Right lobe of liver (tissue), 6 donors: ENCODE measurements around the gene CYP1A1. TPM values are rescaled to one million over a fixed set of nuclear protein-coding genes. Genes with fewer than 3 reads are reported as not detected.
"Not testable (repeated sequence)": the region's sequence is repeated elsewhere in the genome, so short reads cannot be mapped to it uniquely, and the experiment has no call there.

ENCODE experiments used
- ATAC-seq, 4 donors: fragments of 200-7000 bp; cut with Tn5 transposase; one replicate each; pipeline ENCODE4 v1.9.1; 2020; ENCODE audit warnings: mild to moderate bottlenecking in 4 of 4, moderate library complexity in 4 of 4
- DNase-seq, 3 donors: peaks; one replicate each; pipeline ENCODE4 v3.0.0-alpha.2; 2020
- H3K27ac ChIP-seq, 3 donors: fragments of 200-600 bp; one replicate each; pipeline ENCODE4 v1.8.0; 2022
- H3K27me3 ChIP-seq, 2 donors: fragments of 200-600 bp; one replicate each; pipeline ENCODE4 v1.8.0; 2022
- H3K36me3 ChIP-seq, 4 donors: fragments of 200-600 bp; sonication (generic) in 1 of 4; one replicate each; pipeline versions ENCODE4 v1.5.1 to v1.8.0; 2017 to 2022; ENCODE audit warnings: control low read depth in 1 of 4
- H3K4me1 ChIP-seq, 4 donors: fragments of 200-600 bp; sonication (generic) in 1 of 4; one replicate each; pipeline versions ENCODE4 v1.5.1 to v1.8.0; 2017 to 2022; ENCODE audit warnings: control low read depth in 1 of 4
- H3K4me3 ChIP-seq, 3 donors: fragments of 200-600 bp; one replicate each; pipeline ENCODE4 v1.8.0; 2022
- H3K9me3 ChIP-seq, 4 donors: fragments of 200-600 bp; sonication (generic) in 1 of 4; one replicate each; pipeline versions ENCODE4 v1.5.1 to v1.8.0; 2017 to 2022; ENCODE audit warnings: control low read depth in 1 of 4
- POLR2A ChIP-seq: fragments of 450-650 bp; IDR thresholded peaks from one replicate; pipeline ENCODE4 v1.6.1; 2017; ENCODE audit warnings: antibody characterized with exemption, mild to moderate bottlenecking
- WGBS: methylation state at CpG from one replicate; pipeline ENCODE4 v1.1.6; 2018; ENCODE audit warnings: low coverage, low lambda C conversion rate; ENCODE audit not compliant: insufficient coverage; ENCODE audit errors: missing lambda C conversion rate; 5-methylcytosine and 5-hydroxymethylcytosine counted together
- intact Hi-C, 2 donors: fragments of 100-400 bp; cut with DNase I; formaldehyde crosslinking; loops; one replicate each; pipeline versions ENCODE4 v1.11.2 to v1.14.1; 2022
- total RNA-seq, 6 experiments: library from RNA; depleted of rRNA in 2 of 6; stranded (reverse); fragments of >200 nt in 2 of 6; fragmentation: NEBNext Ultra II Directional in 3 of 6; extraction: Animal tissue kit (Norgen Biotek cat#: 25700) in 3 of 6; gene quantifications; one replicate each; pipeline versions ENCODE4 v1.1.0 to v1.2.4, GENCODE V29; 2016 to 2023
- TF ChIP-seq, protein P1 (sequence below), 4 donors: fragments of 200-600 bp in 3 of 4; fragments of 450-650 bp in 1 of 4; IDR thresholded peaks; one replicate each; pipeline versions ENCODE4 v1.5.1 to v1.8.0; 2016 to 2022; ENCODE audit warnings: antibody characterized with exemption in 4 of 4, mild to moderate bottlenecking in 2 of 4
- donor health status: DM: no; HTN: yes; CAD: no.
- donor health status: DM: no; HTN: no; CAD: no.
- donor health status: DM: no; HTN: no; CAD: no.
- donor health status: DM: no; HTN: yes; CAD: no.
- donor health status: DM: no; HTN: yes; CAD: no.

CYP1A1 gene
- total RNA-seq, 6 experiments from 2014 or later, result 0.31 to 12.5 (median 2.9) TPM

DNA sequence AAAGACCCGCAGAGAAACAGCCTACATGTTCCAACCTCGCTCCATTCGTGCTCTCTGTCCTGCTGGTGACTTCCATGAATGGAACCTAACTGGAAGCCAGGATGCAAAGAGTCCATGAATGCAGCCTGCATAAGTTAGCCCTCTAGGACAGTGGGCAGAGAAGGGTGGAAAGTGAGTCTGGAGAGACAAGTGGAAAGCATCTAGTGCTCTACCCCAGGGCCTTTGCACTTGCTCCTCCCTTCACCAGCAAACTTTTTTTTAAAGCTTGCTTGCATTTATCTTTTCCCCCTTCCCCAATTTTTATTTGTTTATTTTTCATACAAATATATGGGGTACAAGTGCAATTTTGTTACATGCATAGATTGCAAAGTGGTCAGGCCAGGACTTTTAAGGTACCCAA, 7.9 kb upstream of the CYP1A1 start:
- 83% methylated on average over 1 of the region's 3 CpGs for WGBS
- ATAC-seq (no peak), DNase-seq (no peak)
- no peak overlapping the region for H3K27ac ChIP-seq
- intact Hi-C loops, result no loop called here
- no peak overlapping the region for H3K4me3 ChIP-seq
- H3K27me3 ChIP-seq, result no peaks in the 10 kb centered on the region
- no peaks in the 10 kb centered on the region for H3K9me3 ChIP-seq
- TF ChIP-seq, protein P1, sequence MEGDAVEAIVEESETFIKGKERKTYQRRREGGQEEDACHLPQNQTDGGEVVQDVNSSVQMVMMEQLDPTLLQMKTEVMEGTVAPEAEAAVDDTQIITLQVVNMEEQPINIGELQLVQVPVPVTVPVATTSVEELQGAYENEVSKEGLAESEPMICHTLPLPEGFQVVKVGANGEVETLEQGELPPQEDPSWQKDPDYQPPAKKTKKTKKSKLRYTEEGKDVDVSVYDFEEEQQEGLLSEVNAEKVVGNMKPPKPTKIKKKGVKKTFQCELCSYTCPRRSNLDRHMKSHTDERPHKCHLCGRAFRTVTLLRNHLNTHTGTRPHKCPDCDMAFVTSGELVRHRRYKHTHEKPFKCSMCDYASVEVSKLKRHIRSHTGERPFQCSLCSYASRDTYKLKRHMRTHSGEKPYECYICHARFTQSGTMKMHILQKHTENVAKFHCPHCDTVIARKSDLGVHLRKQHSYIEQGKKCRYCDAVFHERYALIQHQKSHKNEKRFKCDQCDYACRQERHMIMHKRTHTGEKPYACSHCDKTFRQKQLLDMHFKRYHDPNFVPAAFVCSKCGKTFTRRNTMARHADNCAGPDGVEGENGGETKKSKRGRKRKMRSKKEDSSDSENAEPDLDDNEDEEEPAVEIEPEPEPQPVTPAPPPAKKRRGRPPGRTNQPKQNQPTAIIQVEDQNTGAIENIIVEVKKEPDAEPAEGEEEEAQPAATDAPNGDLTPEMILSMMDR (IDR thresholded peaks at IDR 0.05), result no peak
- no peak for TF ChIP-seq POLR2A
- H3K36me3 ChIP-seq, result no peaks in the 10 kb centered on the region
- peaks cover 0 to 48% (median 18%) of the 10 kb centered on the region in 4 donors for H3K4me1 ChIP-seq

DNA sequence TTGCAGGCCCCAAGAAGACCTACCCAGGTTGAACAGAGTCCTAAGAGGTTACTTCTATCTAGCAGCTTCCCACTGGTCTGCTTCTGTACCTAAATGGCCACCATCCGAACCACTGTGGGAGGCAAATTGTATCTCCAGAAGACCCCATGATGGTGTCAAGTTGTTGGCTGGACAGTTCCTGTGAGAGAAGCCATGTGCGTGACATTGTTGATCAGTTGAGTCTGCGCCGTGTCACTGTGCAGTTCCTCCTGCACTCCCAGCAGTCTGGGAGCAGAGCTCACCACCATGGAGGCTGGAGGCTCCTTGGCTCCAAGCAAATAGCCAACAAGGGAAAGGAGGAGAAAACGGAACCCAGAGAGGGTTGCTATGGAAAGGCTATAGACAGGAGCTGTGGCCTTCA, 7.5 kb upstream of the CYP1A1 start:
- intact Hi-C loops, result no loop called here
- H3K27ac ChIP-seq, result no peak overlapping the region
- H3K27me3 ChIP-seq, result no peaks in the 10 kb centered on the region
- DNase-seq (no peak), ATAC-seq (no peak)
- no peaks in the 10 kb centered on the region for H3K9me3 ChIP-seq
- H3K4me3 ChIP-seq, result no peak overlapping the region
- 71% methylated on average over 5 of the region's 5 CpGs for WGBS
- no peaks in the 10 kb centered on the region for H3K36me3 ChIP-seq
- peaks cover 0 to 48% (median 19%) of the 10 kb centered on the region in 4 donors for H3K4me1 ChIP-seq
- no peak for TF ChIP-seq POLR2A
- TF ChIP-seq, protein P1 (IDR thresholded peaks at IDR 0.05), result no peak

DNA sequence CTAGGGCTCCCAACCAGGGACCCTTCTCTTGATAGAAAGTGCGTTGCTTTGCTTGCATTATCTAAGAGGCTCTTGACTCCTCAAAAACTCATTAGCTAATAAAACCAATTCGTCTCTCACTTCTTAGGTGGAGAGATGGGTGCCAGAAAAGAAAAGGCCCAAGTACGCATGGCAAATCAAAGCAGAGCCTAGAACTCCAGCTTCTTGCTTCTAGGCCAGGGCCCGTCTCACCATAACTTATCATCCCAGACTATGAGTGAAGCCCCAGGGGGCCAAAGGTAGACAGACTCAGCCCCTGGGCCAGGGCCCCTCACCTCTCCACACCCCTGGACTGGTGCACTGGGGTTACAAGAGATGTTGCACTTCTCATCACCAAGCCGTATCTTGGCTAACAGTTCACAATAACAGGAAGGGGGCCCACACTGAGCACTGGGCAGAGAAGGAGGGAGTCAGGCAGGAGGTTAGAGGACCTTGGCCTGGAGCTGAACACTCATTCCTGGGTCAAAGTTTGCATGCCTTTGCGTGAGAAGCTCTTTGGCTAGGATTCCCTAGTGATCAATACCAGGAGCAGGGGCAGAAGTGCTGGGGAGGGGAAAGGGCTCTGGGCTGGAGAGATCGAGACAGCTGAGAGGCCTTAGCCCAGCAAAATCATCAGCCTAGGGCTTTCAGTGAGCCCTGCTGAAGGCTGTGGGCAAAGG, 5.4 kb upstream of the CYP1A1 start:
- intact Hi-C loops, result no loop called here
- no peak for TF ChIP-seq POLR2A
- TF ChIP-seq, protein P1 (IDR thresholded peaks at IDR 0.05), result no peak
- Histone ChIP-seq H3K9me3 (no peaks in the 10 kb centered on the region), H3K4me1 (peaks cover 0 to 60% (median 22%) of the 10 kb centered on the region in 4 donors), H3K4me3 (no peak overlapping the region), H3K27ac (peak overlapping the region in 2 of 3 donors; percentile 44 to 68), H3K27me3 (no peaks in the 10 kb centered on the region), H3K36me3 (no peaks in the 10 kb centered on the region)
- WGBS, result 31% methylated on average over 4 of the region's 7 CpGs
- ATAC-seq (peak; percentile 58 to 80 (median 70)), DNase-seq (peak; percentile 33 to 78 (median 70))

DNA sequence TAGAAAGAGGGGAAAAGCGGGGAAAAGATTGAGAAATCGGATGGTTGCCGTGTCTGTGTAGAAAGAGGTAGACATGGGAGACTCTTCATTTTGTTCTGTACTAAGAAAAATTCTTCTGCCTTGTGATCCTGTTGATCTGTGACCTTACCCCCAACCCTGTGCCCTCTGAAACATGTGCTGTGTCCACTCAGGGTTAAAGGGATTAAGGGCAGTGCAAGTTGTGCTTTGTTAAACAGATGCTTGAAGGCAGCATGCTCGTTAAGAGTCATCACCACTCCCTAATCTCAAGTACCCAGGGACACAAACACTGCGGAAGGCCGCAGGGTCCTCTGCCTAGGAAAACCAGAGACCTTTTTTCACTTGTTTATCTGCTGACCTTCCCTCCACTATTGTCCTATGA, 4.0 kb upstream of the CYP1A1 start:
- H3K27ac ChIP-seq, H3K4me3 ChIP-seq, ATAC-seq, H3K27me3 ChIP-seq, H3K36me3 ChIP-seq, H3K9me3 ChIP-seq, intact Hi-C loops, DNase-seq: not testable (repeated sequence)
- peaks cover 0 to 54% (median 25%) of the 10 kb centered on the region in 4 donors for H3K4me1 ChIP-seq
- WGBS, result 56% methylated on average over 3 of the region's 6 CpGs

DNA sequence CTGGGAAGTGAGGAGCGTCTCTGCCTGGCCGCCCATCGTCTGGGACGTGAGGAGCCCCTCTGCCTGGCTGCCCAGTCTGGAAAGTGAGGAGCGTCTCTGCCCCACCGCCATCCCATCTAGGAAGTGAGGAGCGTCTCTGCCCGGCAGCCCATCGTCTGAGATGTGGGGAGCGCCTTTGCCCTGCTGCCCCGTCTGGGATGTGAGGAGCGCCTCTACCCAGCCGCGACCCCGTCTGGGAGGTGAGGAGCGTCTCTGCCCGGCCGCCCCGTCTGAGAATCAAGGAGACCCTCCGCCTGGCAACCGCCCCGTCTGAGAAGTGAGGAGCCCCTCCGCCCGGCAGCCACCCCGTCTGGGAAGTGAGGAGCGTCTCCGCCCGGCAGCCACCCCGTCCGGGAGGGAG, 3.4 kb upstream of the CYP1A1 start:
- WGBS, result 100% methylated on average over 4 of the region's 30 CpGs
- H3K9me3 ChIP-seq, H3K27ac ChIP-seq, intact Hi-C loops, H3K27me3 ChIP-seq, DNase-seq, H3K36me3 ChIP-seq, ATAC-seq, H3K4me3 ChIP-seq: not testable (repeated sequence)
- peaks cover 0 to 55% (median 26%) of the 10 kb centered on the region in 4 donors for H3K4me1 ChIP-seq
